Sigmoid colon (tissue), 7 donors: ENCODE measurements around the gene BOLA1. TPM values are rescaled to one million over a fixed set of nuclear protein-coding genes. Genes with fewer than 3 reads are reported as not detected.

Source experiments
- DNase-seq: peaks from one replicate; pipeline ENCODE4 v3.0.0-alpha.2; 2019
- H3K27ac ChIP-seq, 4 donors: fragments of 200-600 bp; sonication (generic); one replicate each; pipeline ENCODE4 v1.5.1; 2016 to 2019; ENCODE audit warnings: mild to moderate bottlenecking in 1 of 4
- H3K27me3 ChIP-seq, 3 donors: fragments of 200-600 bp; sonication (generic); one replicate each; pipeline ENCODE4 v1.5.1; 2019; ENCODE audit warnings: mild to moderate bottlenecking in 1 of 3
- H3K36me3 ChIP-seq, 4 donors: fragments of 200-600 bp; sonication (generic); one replicate each; pipeline ENCODE4 v1.5.1; 2016 to 2019
- H3K4me1 ChIP-seq, 4 donors: fragments of 200-600 bp; sonication (generic); one replicate each; pipeline ENCODE4 v1.5.1; 2017 to 2019
- H3K4me3 ChIP-seq, 4 donors: fragments of 200-600 bp; sonication (generic); one replicate each; pipeline ENCODE4 v1.5.1; 2017 to 2019; ENCODE audit warnings: mild to moderate bottlenecking in 2 of 4, moderate library complexity in 1 of 4
- H3K9me3 ChIP-seq, 4 donors: fragments of 200-600 bp in 3 of 4; sonication (generic) in 3 of 4; one replicate each; pipeline versions ENCODE4 v1.5.1 to v1.6.1; 2013 to 2019
- CTCF ChIP-seq, 4 experiments: fragments of 450-650 bp in 3 of 4; fragments of 200-600 bp in 1 of 4; IDR thresholded peaks; one replicate each; pipeline ENCODE4 v1.5.1; 2016 to 2019; ENCODE audit warnings: antibody characterized with exemption in 4 of 4, mild to moderate bottlenecking in 3 of 4, moderate library complexity in 2 of 4
- EP300 ChIP-seq, 4 donors: sonication (generic); formaldehyde crosslinking; IDR thresholded peaks; one replicate each; pipeline ENCODE4 v1.6.1; 2017; ENCODE audit warnings: antibody characterized with exemption in 4 of 4
- POLR2A ChIP-seq, 2 donors: fragments of 450-650 bp; IDR thresholded peaks; one replicate each; pipeline ENCODE4 v1.6.1; 2016; ENCODE audit warnings: antibody characterized with exemption in 2 of 2, mild to moderate bottlenecking in 2 of 2, moderate library complexity in 2 of 2
- POLR2AphosphoS5 ChIP-seq, 4 donors: sonication (generic); formaldehyde crosslinking; IDR thresholded peaks; one replicate each; pipeline ENCODE4 v1.6.1; 2017; ENCODE audit warnings: antibody characterized with exemption in 4 of 4
- WGBS, 2 donors: extraction: QIAGEN DNeasy Blood & Tissue Kit; methylation state at CpG; one replicate each; pipeline ENCODE4 v1.1.7; 2013; 5-methylcytosine and 5-hydroxymethylcytosine counted together
- intact Hi-C: fragments of 100-400 bp; cut with DNase I; formaldehyde crosslinking; loops from one replicate; pipeline ENCODE4 v1.15.1; 2023
- polyA plus RNA-seq, 3 donors: library from polyadenylated mRNA; stranded (reverse); fragments of 200-250 nt; gene quantifications; one replicate each; pipeline ENCODE4 v1.2.3, GENCODE V29; 2013
- total RNA-seq, 4 donors: library from RNA; depleted of rRNA; stranded (reverse); fragments of >200 nt; gene quantifications; one replicate each; pipeline ENCODE4 v1.1.0, GENCODE V29; 2016
- donor health status: healthy with polysubstance abuse.
- donor health status: Bipolar disorder and iron deficiency.
- donor health status: healthy.

BOLA1 gene
- total and polyA plus RNA-seq, 7 donors: 19.2 to 61.4 (median 36.0) TPM

- TF ChIP-seq POLR2A (IDR thresholded peaks at IDR 0.05) (no peak), POLR2AphosphoS5 (IDR thresholded peaks at IDR 0.05) (no peak), CTCF (IDR thresholded peaks at IDR 0.05) (no peak), EP300 (IDR thresholded peaks at IDR 0.05) (no peak)
- no peaks in the 10 kb centered on the region for H3K27me3 ChIP-seq
- peaks cover 0 to 19% (median 16%) of the 10 kb centered on the region in 4 donors for H3K4me1 ChIP-seq
- no peaks in the 10 kb centered on the region for H3K36me3 ChIP-seq
- intact Hi-C loops: no loop called here
- WGBS, 2 donors: 26 to 64% methylated on average over 9 of the region's 9 CpGs
- H3K4me3 ChIP-seq: peak overlapping the region in 3 of 4 donors; percentile 49 to 65 (median 58)
- peak overlapping the region in 1 of 4 donors; percentile 41 for H3K27ac ChIP-seq
- no peak for DNase-seq
- no peaks in the 10 kb centered on the region for H3K9me3 ChIP-seq
Observed at GRCh38 chr1:149916193-149916897, 17.0 kb downstream of the BOLA1 start.

- 15 to 54% methylated on average over 10 of the region's 10 CpGs for WGBS, 2 donors
- intact Hi-C loops: no loop called here
- Histone ChIP-seq H3K9me3 (no peaks in the 10 kb centered on the region), H3K27ac (peak overlapping the region in 2 of 4 donors; percentile 41 to 60), H3K4me1 (peaks cover 0 to 19% (median 16%) of the 10 kb centered on the region in 4 donors), H3K27me3 (no peaks in the 10 kb centered on the region), H3K36me3 (no peaks in the 10 kb centered on the region), H3K4me3 (peak overlapping the region; percentile 49 to 68 (median 62))
- DNase-seq: no peak
- no peak for TF ChIP-seq EP300 (IDR thresholded peaks at IDR 0.05)
Observed at GRCh38 chr1:149916898-149917252, 17.5 kb downstream of the BOLA1 start.

- 2 to 4% methylated on average over 24 of the region's 24 CpGs for WGBS, 2 donors
- intact Hi-C loops: no loop called here
- no peaks in the 10 kb centered on the region for H3K27me3 ChIP-seq
- no peaks in the 10 kb centered on the region for H3K9me3 ChIP-seq
- H3K36me3 ChIP-seq: peaks cover 4 to 5% (median 4%) of the 10 kb centered on the region in 4 donors
- TF ChIP-seq EP300 (IDR thresholded peaks at IDR 0.05): no peak
- peak in 3 of 4 donors; percentile 40 to 76 (median 46) for TF ChIP-seq POLR2AphosphoS5 (IDR thresholded peaks at IDR 0.05)
- DNase-seq: peak; percentile 91
- peak within 1 kb of the TSS; percentile 49 to 68 (median 62) for H3K4me3 ChIP-seq
- H3K27ac ChIP-seq: peak within 1 kb of the TSS in 2 of 4 donors; percentile 41 to 60
- H3K4me1 ChIP-seq: peaks cover 0 to 19% (median 16%) of the 10 kb centered on the region in 4 donors
Observed at GRCh38 chr1:149917571-149918144, 18.3 kb downstream of the BOLA1 start, which contains the start of gene SV2A. Gene SV2A (minus strand): TSS chr1:149917844. CDS start chr1:149913840, 4,004 bp downstream.

- intact Hi-C loops: no loop called here
- WGBS, 2 donors: 86 to 88% methylated on average over 10 of the region's 10 CpGs
- H3K4me1 ChIP-seq: peaks cover 0 to 37% (median 31%) of the 10 kb centered on the region in 4 donors
- TF ChIP-seq POLR2AphosphoS5 (IDR thresholded peaks at IDR 0.05) (no peak), CTCF (IDR thresholded peaks at IDR 0.05) (no peak), POLR2A (IDR thresholded peaks at IDR 0.05) (no peak), EP300 (IDR thresholded peaks at IDR 0.05) (no peak)
- H3K9me3 ChIP-seq: no peaks in the 10 kb centered on the region
- DNase-seq: no peak
- peaks cover 37 to 46% (median 42%) of the 10 kb centered on the region in 4 donors for H3K36me3 ChIP-seq
- no peaks in the 10 kb centered on the region for H3K27me3 ChIP-seq
- no peak overlapping the region for H3K27ac ChIP-seq
- no peak overlapping the region for H3K4me3 ChIP-seq
Observed at GRCh38 chr1:149923626-149924025, 24.3 kb downstream of the BOLA1 start.

GRCh38 chr1:149925345-149925744 lies 26.0 kb downstream of the BOLA1 start:
- H3K36me3 ChIP-seq: peaks cover 37 to 57% (median 46%) of the 10 kb centered on the region in 4 donors
- H3K27ac ChIP-seq: no peak overlapping the region
- DNase-seq: no peak
- H3K4me1 ChIP-seq: peaks cover 0 to 39% (median 34%) of the 10 kb centered on the region in 4 donors
- no peaks in the 10 kb centered on the region for H3K9me3 ChIP-seq
- intact Hi-C loops: no loop called here
- no peaks in the 10 kb centered on the region for H3K27me3 ChIP-seq
- 72 to 94% methylated on average over 3 of the region's 3 CpGs for WGBS, 2 donors
- TF ChIP-seq EP300 (IDR thresholded peaks at IDR 0.05) (no peak), CTCF (IDR thresholded peaks at IDR 0.05) (no peak), POLR2AphosphoS5 (IDR thresholded peaks at IDR 0.05) (no peak), POLR2A (IDR thresholded peaks at IDR 0.05) (no peak)
- H3K4me3 ChIP-seq: no peak overlapping the region
